ENCODE data around the gene CALHM4.
"Not testable (repeated sequence)": the region's sequence is repeated elsewhere in the genome, so short reads cannot be mapped to it uniquely, and the experiment has no call there.

- not testable (repeated sequence) for TF ChIP-seq CTCF (conservative IDR thresholded peaks at IDR 0.05; ENCODE audit: low read depth, low read length); EZH2 (IDR thresholded peaks at IDR 0.05; ENCODE audit: borderline replicate concordance, low read depth, low read length, poor library complexity, severe bottlenecking)
Observed at GRCh38 chr6:116604868-116605267, 51.3 kb downstream of the CALHM4 start.
